ENCODE data around the gene RANBP3.

The RANBP3 gene

DNA sequence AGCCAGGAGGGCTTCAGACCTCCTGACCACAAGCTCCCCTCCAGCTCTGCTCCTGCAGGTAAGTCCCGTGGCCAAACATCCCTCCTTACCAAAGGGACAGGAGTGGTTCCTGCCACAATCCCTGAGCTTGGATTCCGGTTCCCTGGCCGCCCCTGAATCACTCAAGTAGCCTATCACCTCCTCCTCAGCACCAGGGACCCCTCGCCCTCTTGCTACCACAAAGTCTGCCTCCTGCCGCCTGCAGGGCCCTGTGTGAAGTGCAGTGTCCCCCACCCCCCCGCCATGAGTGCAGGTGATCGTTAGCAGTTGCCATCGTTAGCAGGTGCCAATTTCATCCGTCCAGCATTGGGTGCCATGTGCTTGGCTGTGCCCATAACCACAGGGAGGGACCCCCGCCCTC lies 40.8 kb upstream of the RANBP3 start (continued):
- no peak for TF ChIP-seq MEIS1 (CRISPR knock-in tag; IDR thresholded peaks at IDR 0.05; ENCODE audit: borderline replicate concordance)
- no peak for TF ChIP-seq ZNF184 (tag by site-specific recombination; IDR thresholded peaks at IDR 0.05)
- TF ChIP-seq ZBTB20 (tag by site-specific recombination; IDR thresholded peaks at IDR 0.05) = no peak
- no peak for TF ChIP-seq ZBTB8A (tag by site-specific recombination; IDR thresholded peaks at IDR 0.05)
- TF ChIP-seq, protein P1, sequence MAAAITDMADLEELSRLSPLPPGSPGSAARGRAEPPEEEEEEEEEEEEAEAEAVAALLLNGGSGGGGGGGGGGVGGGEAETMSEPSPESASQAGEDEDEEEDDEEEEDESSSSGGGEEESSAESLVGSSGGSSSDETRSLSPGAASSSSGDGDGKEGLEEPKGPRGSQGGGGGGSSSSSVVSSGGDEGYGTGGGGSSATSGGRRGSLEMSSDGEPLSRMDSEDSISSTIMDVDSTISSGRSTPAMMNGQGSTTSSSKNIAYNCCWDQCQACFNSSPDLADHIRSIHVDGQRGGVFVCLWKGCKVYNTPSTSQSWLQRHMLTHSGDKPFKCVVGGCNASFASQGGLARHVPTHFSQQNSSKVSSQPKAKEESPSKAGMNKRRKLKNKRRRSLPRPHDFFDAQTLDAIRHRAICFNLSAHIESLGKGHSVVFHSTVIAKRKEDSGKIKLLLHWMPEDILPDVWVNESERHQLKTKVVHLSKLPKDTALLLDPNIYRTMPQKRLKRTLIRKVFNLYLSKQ (tag by site-specific recombination; IDR thresholded peaks at IDR 0.05; ENCODE audit: borderline replicate concordance) = no peak
- no peak for TF ChIP-seq TCF7L2 (IDR thresholded peaks at IDR 0.05; ENCODE audit: borderline replicate concordance, low read depth, low read length)
- TF ChIP-seq, protein P2, sequence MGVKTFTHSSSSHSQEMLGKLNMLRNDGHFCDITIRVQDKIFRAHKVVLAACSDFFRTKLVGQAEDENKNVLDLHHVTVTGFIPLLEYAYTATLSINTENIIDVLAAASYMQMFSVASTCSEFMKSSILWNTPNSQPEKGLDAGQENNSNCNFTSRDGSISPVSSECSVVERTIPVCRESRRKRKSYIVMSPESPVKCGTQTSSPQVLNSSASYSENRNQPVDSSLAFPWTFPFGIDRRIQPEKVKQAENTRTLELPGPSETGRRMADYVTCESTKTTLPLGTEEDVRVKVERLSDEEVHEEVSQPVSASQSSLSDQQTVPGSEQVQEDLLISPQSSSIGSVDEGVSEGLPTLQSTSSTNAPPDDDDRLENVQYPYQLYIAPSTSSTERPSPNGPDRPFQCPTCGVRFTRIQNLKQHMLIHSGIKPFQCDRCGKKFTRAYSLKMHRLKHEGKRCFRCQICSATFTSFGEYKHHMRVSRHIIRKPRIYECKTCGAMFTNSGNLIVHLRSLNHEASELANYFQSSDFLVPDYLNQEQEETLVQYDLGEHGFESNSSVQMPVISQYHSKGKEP (tag by site-specific recombination; IDR thresholded peaks at IDR 0.05) = no peak
- TF ChIP-seq, protein P3, sequence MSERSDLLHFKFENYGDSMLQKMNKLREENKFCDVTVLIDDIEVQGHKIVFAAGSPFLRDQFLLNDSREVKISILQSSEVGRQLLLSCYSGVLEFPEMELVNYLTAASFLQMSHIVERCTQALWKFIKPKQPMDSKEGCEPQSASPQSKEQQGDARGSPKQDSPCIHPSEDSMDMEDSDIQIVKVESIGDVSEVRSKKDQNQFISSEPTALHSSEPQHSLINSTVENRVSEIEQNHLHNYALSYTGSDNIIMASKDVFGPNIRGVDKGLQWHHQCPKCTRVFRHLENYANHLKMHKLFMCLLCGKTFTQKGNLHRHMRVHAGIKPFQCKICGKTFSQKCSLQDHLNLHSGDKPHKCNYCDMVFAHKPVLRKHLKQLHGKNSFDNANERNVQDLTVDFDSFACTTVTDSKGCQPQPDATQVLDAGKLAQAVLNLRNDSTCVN (tag by site-specific recombination; optimal IDR thresholded peaks at IDR 0.05) = no peak
- TF ChIP-seq, protein P4, sequence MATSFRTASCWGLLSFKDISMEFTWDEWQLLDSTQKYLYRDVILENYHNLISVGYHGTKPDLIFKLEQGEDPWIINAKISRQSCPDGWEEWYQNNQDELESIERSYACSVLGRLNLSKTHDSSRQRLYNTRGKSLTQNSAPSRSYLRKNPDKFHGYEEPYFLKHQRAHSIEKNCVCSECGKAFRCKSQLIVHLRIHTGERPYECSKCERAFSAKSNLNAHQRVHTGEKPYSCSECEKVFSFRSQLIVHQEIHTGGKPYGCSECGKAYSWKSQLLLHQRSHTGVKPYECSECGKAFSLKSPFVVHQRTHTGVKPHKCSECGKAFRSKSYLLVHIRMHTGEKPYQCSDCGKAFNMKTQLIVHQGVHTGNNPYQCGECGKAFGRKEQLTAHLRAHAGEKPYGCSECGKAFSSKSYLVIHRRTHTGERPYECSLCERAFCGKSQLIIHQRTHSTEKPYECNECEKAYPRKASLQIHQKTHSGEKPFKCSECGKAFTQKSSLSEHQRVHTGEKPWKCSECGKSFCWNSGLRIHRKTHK (tag by site-specific recombination; IDR thresholded peaks at IDR 0.05) = no peak

DNA sequence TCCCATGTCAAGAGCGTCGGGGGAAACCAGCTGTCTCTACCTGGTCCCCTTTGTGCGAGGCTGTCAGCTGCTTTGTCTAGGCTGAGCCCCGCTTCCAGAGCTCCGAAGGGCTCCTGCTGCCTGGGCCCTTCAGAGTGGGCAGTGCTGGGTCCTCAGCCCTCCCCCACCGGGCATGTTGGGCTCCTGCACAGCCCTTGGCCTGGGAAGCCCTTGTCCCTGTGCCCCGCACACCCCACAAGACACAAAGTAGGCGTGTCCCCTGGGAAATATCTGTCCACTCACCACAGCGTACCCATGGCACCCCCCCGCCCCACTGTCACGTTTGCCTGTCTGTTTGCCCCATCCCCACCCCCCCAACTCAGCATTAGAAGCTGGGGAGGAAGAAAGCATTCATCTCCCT lies 39.6 kb upstream of the RANBP3 start:
- Histone ChIP-seq H3K4me1 (ENCODE audit: control insufficient read depth, insufficient read depth, low read length) (no peaks in the 10 kb centered on the region), H3K27ac (ENCODE audit: extremely low read depth, low read depth, low read length) (no peak overlapping the region), H3K9me3 (ENCODE audit: control insufficient read depth, insufficient read depth, low read depth, low read length) (no peaks in the 10 kb centered on the region), H3K4me3 (ENCODE audit: low read depth, low read length) (no peak overlapping the region), H3K36me3 (ENCODE audit: control insufficient read depth in 2 of 2, insufficient read depth in 1 of 2, low read length in 2 of 2) (no peaks in the 10 kb centered on the region; a peak in 1 of 3 replicates)
- TF ChIP-seq ZNF155 (tag by site-specific recombination; IDR thresholded peaks at IDR 0.05) (no peak), RBAK (tag by site-specific recombination; IDR thresholded peaks at IDR 0.05) (no peak), ZSCAN23 (tag by site-specific recombination; IDR thresholded peaks at IDR 0.05) (no peak), ZNF529 (tag by site-specific recombination; IDR thresholded peaks at IDR 0.05; ENCODE audit: insufficient replicate concordance) (no peak), ZNF548 (tag by site-specific recombination; IDR thresholded peaks at IDR 0.05) (no peak), ZNF133 (tag by site-specific recombination; IDR thresholded peaks at IDR 0.05) (no peak), ZNF837 (tag by site-specific recombination; IDR thresholded peaks at IDR 0.05) (no peak), GLI2 (tag by site-specific recombination; IDR thresholded peaks at IDR 0.05; ENCODE audit: borderline replicate concordance, low read depth) (no peak), SCRT1 (tag by site-specific recombination; IDR thresholded peaks at IDR 0.05; ENCODE audit: borderline replicate concordance) (no peak), ZNF121 (tag by site-specific recombination; IDR thresholded peaks at IDR 0.05) (no peak), ZNF654 (tag by site-specific recombination; IDR thresholded peaks at IDR 0.05; ENCODE audit: low read depth) (no peak)
- TF ChIP-seq, protein P5, sequence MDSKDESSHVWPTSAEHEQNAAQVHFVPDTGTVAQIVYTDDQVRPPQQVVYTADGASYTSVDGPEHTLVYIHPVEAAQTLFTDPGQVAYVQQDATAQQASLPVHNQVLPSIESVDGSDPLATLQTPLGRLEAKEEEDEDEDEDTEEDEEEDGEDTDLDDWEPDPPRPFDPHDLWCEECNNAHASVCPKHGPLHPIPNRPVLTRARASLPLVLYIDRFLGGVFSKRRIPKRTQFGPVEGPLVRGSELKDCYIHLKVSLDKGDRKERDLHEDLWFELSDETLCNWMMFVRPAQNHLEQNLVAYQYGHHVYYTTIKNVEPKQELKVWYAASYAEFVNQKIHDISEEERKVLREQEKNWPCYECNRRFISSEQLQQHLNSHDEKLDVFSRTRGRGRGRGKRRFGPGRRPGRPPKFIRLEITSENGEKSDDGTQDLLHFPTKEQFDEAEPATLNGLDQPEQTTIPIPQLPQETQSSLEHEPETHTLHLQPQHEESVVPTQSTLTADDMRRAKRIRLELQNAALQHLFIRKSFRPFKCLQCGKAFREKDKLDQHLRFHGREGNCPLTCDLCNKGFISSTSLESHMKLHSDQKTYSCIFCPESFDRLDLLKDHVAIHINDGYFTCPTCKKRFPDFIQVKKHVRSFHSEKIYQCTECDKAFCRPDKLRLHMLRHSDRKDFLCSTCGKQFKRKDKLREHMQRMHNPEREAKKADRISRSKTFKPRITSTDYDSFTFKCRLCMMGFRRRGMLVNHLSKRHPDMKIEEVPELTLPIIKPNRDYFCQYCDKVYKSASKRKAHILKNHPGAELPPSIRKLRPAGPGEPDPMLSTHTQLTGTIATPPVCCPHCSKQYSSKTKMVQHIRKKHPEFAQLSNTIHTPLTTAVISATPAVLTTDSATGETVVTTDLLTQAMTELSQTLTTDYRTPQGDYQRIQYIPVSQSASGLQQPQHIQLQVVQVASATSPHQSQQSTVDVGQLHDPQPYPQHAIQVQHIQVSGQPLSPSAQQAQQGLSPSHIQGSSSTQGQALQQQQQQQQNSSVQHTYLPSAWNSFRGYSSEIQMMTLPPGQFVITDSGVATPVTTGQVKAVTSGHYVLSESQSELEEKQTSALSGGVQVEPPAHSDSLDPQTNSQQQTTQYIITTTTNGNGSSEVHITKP (tag by site-specific recombination; IDR thresholded peaks at IDR 0.05) = no peak
- TF ChIP-seq, protein P6, sequence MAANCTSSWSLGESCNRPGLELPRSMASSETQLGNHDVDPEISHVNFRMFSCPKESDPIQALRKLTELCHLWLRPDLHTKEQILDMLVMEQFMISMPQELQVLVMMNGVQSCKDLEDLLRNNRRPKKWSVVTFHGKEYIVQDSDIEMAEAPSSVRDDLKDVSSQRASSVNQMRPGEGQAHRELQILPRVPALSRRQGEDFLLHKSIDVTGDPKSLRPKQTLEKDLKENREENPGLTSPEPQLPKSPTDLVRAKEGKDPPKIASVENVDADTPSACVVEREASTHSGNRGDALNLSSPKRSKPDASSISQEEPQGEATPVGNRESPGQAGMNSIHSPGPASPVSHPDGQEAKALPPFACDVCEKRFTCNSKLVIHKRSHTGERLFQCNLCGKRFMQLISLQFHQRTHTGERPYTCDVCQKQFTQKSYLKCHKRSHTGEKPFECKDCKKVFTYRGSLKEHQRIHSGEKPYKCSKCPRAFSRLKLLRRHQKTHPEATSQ (tag by site-specific recombination; IDR thresholded peaks at IDR 0.05) = no peak
- TF ChIP-seq, protein P7, sequence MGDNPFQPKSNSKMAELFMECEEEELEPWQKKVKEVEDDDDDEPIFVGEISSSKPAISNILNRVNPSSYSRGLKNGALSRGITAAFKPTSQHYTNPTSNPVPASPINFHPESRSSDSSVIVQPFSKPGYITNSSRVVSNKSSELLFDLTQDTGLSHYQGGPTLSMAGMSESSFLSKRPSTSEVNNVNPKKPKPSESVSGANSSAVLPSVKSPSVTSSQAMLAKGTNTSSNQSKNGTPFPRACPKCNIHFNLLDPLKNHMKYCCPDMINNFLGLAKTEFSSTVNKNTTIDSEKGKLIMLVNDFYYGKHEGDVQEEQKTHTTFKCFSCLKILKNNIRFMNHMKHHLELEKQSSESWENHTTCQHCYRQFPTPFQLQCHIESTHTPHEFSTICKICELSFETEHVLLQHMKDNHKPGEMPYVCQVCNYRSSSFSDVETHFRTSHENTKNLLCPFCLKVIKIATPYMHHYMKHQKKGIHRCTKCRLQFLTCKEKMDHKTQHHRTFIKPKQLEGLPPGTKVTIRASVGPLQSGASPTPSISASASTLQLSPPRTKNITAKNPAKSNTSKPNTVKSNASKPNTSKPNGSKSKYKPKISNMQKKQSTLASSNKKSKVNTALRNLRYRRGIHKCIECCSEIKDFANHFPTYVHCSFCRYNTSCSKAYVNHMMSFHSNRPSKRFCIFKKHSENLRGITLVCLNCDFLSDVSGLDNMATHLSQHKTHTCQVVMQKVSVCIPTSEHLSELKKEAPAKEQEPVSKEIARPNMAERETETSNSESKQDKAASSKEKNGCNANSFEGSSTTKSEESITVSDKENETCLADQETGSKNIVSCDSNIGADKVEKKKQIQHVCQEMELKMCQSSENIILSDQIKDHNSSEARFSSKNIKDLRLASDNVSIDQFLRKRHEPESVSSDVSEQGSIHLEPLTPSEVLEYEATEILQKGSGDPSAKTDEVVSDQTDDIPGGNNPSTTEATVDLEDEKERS (tag by site-specific recombination; IDR thresholded peaks at IDR 0.05) = no peak
- ChIA-PET CTCF (interaction anchor here (1.0 to 4.3 kb wide), 4 partner anchors 29 to 223 kb away, joined by 3 to 32 read pairs (median 9); no protein-coding TSS in a partner anchor), POLR2A (no interaction called here)
